Transverse colon (tissue), 4 donors: ENCODE measurements around the gene RCAN2.

ENCODE experiments used
- EP300 ChIP-seq: sonication (generic); formaldehyde crosslinking; IDR thresholded peaks from one replicate; pipeline ENCODE4 v1.6.1; 2017; ENCODE audit warnings: antibody characterized with exemption, low read depth
- POLR2A ChIP-seq: fragments of 450-650 bp; IDR thresholded peaks from one replicate; pipeline ENCODE4 v1.6.1; 2016; ENCODE audit warnings: antibody characterized with exemption, mild to moderate bottlenecking, moderate library complexity
- POLR2AphosphoS5 ChIP-seq, 3 donors: sonication (generic); formaldehyde crosslinking; IDR thresholded peaks; one replicate each; pipeline ENCODE4 v1.6.1; 2016; ENCODE audit warnings: antibody characterized with exemption in 3 of 3
- TF ChIP-seq, protein P1 (sequence below), 5 experiments: fragments of 200-600 bp in 3 of 5; fragments of 450-650 bp in 2 of 5; sonication (generic) in 3 of 5; IDR thresholded peaks; 1 replicate in 2 of 5; 2 replicates in 3 of 5; pipeline ENCODE4 v1.5.1; 2016 to 2017; ENCODE audit warnings: antibody characterized with exemption in 5 of 5, inconsistent platforms in 3 of 5, mild to moderate bottlenecking in 2 of 5, moderate library complexity in 1 of 5

DNA sequence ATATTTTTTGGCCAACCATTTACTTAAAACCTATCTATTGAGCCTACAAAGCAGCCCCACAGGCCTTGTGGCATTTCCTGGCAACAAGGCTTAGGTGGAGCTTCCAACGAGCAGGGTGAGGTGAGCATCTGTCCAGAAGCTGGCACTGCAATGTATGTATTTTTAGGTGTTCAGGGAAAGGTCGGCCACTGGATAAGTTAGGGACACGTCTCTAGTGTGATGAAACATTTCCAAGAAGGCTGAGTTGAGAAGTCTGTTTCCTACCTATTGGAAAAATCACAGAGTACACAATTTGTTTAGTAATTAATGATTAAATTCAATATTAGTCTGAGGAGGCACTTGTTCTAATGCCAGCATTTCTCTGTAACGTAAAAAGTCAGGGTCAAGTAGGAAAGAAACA lies 17.8 kb upstream of the RCAN2 start:
- TF ChIP-seq, protein P1, sequence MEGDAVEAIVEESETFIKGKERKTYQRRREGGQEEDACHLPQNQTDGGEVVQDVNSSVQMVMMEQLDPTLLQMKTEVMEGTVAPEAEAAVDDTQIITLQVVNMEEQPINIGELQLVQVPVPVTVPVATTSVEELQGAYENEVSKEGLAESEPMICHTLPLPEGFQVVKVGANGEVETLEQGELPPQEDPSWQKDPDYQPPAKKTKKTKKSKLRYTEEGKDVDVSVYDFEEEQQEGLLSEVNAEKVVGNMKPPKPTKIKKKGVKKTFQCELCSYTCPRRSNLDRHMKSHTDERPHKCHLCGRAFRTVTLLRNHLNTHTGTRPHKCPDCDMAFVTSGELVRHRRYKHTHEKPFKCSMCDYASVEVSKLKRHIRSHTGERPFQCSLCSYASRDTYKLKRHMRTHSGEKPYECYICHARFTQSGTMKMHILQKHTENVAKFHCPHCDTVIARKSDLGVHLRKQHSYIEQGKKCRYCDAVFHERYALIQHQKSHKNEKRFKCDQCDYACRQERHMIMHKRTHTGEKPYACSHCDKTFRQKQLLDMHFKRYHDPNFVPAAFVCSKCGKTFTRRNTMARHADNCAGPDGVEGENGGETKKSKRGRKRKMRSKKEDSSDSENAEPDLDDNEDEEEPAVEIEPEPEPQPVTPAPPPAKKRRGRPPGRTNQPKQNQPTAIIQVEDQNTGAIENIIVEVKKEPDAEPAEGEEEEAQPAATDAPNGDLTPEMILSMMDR (IDR thresholded peaks at IDR 0.05): no peak
- no peak for TF ChIP-seq EP300
- no peak for TF ChIP-seq POLR2A
- no peak for TF ChIP-seq POLR2AphosphoS5 (IDR thresholded peaks at IDR 0.05)
